Epithelial cell of prostate (primary cell): ENCODE measurements around the gene VN1R2.
"Not testable (repeated sequence)": the region's sequence is repeated elsewhere in the genome, so short reads cannot be mapped to it uniquely, and the experiment has no call there.

Experiments used
- DNase-seq: peaks from one replicate; pipeline ENCODE4 v3.0.0-alpha.2; 2011; ENCODE audit warnings: low read depth, low spot score
- H3K27ac ChIP-seq: fragments of 450-650 bp; 2 replicates; pipeline ENCODE4 v1.5.1; 2017; ENCODE audit warnings: mild to moderate bottlenecking

The VN1R2 gene

GRCh38 chr19:53257715-53258342 lies at the start of gene VN1R2:
TSS of gene VN1R2 (plus strand) at chr19:53258292. CDS start at chr19:53258376, 84 bp downstream.
- not testable (repeated sequence) for H3K27ac ChIP-seq, DNase-seq

- not testable (repeated sequence) for DNase-seq, H3K27ac ChIP-seq
These were observed 46.5 kb upstream of the VN1R2 start for GRCh38 chr19:53211554-53211953.

- H3K27ac ChIP-seq, result no peak overlapping the region
- no peak for DNase-seq
These were observed 45.3 kb upstream of the VN1R2 start for GRCh38 chr19:53212703-53213320.

- H3K27ac ChIP-seq, DNase-seq: not testable (repeated sequence)
These were observed 35.4 kb upstream of the VN1R2 start for GRCh38 chr19:53222716-53223115.

GRCh38 chr19:53224606-53225005 lies 33.5 kb upstream of the VN1R2 start:
- DNase-seq, result no peak
- no peak overlapping the region for H3K27ac ChIP-seq

GRCh38 chr19:53237114-53237777 lies 20.8 kb upstream of the VN1R2 start:
- no peak for DNase-seq
- H3K27ac ChIP-seq, result no peak overlapping the region

- H3K27ac ChIP-seq, result no peak overlapping the region
- DNase-seq, result no peak
These were observed 11.6 kb upstream of the VN1R2 start for GRCh38 chr19:53246498-53246897.

GRCh38 chr19:53254411-53255341 lies 3.4 kb upstream of the VN1R2 start, which contains the start of gene ZNF677:
TSS of gene ZNF677 (minus strand) at chr19:53254873. CDS start at chr19:53251550, 3,323 bp downstream.
- H3K27ac ChIP-seq, result peak within 1 kb of the TSS; percentile 57

GRCh38 chr19:53267623-53268022 lies 9.5 kb downstream of the VN1R2 start, which contains the start of gene VN1R4:
TSS of gene VN1R4 (minus strand) at chr19:53267723. CDS start at chr19:53267665, 58 bp downstream.
- not testable (repeated sequence) for H3K27ac ChIP-seq, DNase-seq

More at GRCh38 chr19:53254411-53255341, 3.4 kb upstream of the VN1R2 start, which contains the start of gene ZNF677:
- DNase-seq, result peak; percentile 58

GRCh38 chr19:53269861-53270260 lies 11.8 kb downstream of the VN1R2 start:
- not testable (repeated sequence) for DNase-seq, H3K27ac ChIP-seq

- DNase-seq, result no peak
- no peak overlapping the region for H3K27ac ChIP-seq
These were observed 14.0 kb downstream of the VN1R2 start for GRCh38 chr19:53272044-53272443.

GRCh38 chr19:53275480-53275879 lies 17.4 kb downstream of the VN1R2 start:
- no peak overlapping the region for H3K27ac ChIP-seq
- DNase-seq, result no peak

- H3K27ac ChIP-seq, DNase-seq: not testable (repeated sequence)
These were observed 23.9 kb downstream of the VN1R2 start for GRCh38 chr19:53281947-53282346.

- DNase-seq, result no peak
These were observed 27.0 kb downstream of the VN1R2 start for GRCh38 chr19:53285087-53285486.

GRCh38 chr19:53290758-53291549 lies 32.9 kb downstream of the VN1R2 start:
- DNase-seq, result no peak
- no peak overlapping the region for H3K27ac ChIP-seq

More at GRCh38 chr19:53285087-53285486, 27.0 kb downstream of the VN1R2 start:
- H3K27ac ChIP-seq, result no peak overlapping the region

- no peak for DNase-seq
- H3K27ac ChIP-seq, result no peak overlapping the region
These were observed 36.8 kb downstream of the VN1R2 start for GRCh38 chr19:53294786-53295441.

- not testable (repeated sequence) for H3K27ac ChIP-seq, DNase-seq
These were observed 43.2 kb downstream of the VN1R2 start for GRCh38 chr19:53301341-53301740.

GRCh38 chr19:53308339-53308811 lies 50.3 kb downstream of the VN1R2 start:
- no peak for DNase-seq

More at GRCh38 chr19:53308339-53308811, 50.3 kb downstream of the VN1R2 start:
- no peak overlapping the region for H3K27ac ChIP-seq
